Activated naive CD8-positive, alpha-beta T cell treated with anti-CD3 and anti-CD28 coated beads, Interleukin-2, amount 50 U/mL, for 24 hours (primary cell): Measurements from ENCODE around the gene RIC3.

Experiments used
- ATAC-seq: fragments of 150-1000 bp; cut with Tn5 transposase; one replicate; pipeline ENCODE4 v1.10.0; 2021
- DNase-seq: peaks from one replicate; pipeline ENCODE4 v3.0.0; 2021
- H3K27ac Mint-ChIP-seq: one replicate; pipeline ENCODE4 v1.8.0; 2021; ENCODE audit warnings: mild to moderate bottlenecking, mixed read lengths
- H3K27me3 Mint-ChIP-seq: one replicate; pipeline ENCODE4 v1.8.0; 2021; ENCODE audit warnings: mixed read lengths
- H3K36me3 Mint-ChIP-seq: one replicate; pipeline ENCODE4 v1.8.0; 2021; ENCODE audit warnings: low read depth, mixed read lengths
- H3K4me1 Mint-ChIP-seq: one replicate; pipeline ENCODE4 v1.8.0; 2021; ENCODE audit warnings: mixed read lengths
- H3K4me3 Mint-ChIP-seq: one replicate; pipeline ENCODE4 v1.8.0; 2021; ENCODE audit warnings: mild to moderate bottlenecking, moderate library complexity, mixed read lengths
- H3K9me3 Mint-ChIP-seq: one replicate; pipeline ENCODE4 v1.8.0; 2021; ENCODE audit warnings: mixed read lengths

Gene RIC3

DNA sequence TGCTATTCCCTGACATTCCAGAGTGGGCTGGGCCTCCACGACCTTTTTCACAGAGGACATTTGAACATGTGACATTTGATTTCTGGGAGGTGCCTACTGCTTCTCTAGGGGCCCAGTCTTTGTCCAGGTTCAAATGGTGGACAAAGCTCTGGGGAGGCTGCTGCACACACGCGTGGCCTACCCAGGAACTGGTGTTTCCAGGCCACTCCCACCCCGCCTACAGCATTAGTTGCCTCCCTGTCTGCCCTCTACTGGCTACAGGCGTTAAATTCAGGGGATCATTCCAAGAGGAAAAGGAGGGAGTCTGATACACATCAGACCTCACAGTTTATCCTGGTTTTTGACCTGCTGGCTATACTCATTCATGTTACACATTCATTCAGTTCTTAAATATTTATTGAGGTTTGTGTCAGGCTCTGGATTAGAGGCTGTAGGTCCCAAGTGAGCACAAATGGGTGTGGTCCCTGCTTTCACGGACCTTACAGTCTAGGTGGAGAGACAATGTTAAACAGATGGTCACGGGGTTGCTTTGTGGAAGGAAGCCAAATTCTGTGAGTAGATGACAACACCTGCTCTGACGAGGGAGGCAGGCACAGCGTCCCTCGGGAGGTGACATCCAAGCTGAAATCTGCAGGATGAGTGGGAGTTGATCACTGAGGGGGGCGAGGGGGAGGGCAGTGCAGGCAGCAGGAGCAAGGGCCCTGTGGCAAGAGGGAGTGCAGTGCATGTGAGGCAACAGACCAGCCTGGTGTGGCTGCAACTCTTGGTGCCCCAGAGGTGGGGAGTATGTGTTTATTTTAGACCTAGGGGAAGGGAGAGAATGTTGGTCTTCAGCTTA, 76.0 kb downstream of the RIC3 start:
- Mint-ChIP-seq H3K27ac (no peak overlapping the region), H3K4me3 (no peak overlapping the region), H3K4me1 (peaks cover 1% of the 10 kb centered on the region), H3K27me3 (no peaks in the 10 kb centered on the region), H3K36me3 (no peaks in the 10 kb centered on the region), H3K9me3 (no peaks in the 10 kb centered on the region)
- ATAC-seq (peak; percentile 56), DNase-seq (peak; percentile 59)

- Mint-ChIP-seq H3K27me3 (no peaks in the 10 kb centered on the region), H3K27ac (no peak overlapping the region), H3K36me3 (no peaks in the 10 kb centered on the region), H3K9me3 (no peaks in the 10 kb centered on the region), H3K4me3 (no peak overlapping the region), H3K4me1 (peaks cover 1% of the 10 kb centered on the region)
- ATAC-seq (no peak), DNase-seq (no peak)
Measured at GRCh38 chr11:8091721-8092120, 77.1 kb downstream of the RIC3 start.

- peak; percentile 9 for ATAC-seq
- Mint-ChIP-seq H3K27ac (no peak overlapping the region), H3K36me3 (no peaks in the 10 kb centered on the region), H3K4me3 (no peak overlapping the region), H3K9me3 (no peaks in the 10 kb centered on the region), H3K4me1 (peaks cover 1% of the 10 kb centered on the region), H3K27me3 (peaks cover 2% of the 10 kb centered on the region)
- DNase-seq: peak; percentile 39
Measured at GRCh38 chr11:8090756-8091155, 78.1 kb downstream of the RIC3 start.

DNA sequence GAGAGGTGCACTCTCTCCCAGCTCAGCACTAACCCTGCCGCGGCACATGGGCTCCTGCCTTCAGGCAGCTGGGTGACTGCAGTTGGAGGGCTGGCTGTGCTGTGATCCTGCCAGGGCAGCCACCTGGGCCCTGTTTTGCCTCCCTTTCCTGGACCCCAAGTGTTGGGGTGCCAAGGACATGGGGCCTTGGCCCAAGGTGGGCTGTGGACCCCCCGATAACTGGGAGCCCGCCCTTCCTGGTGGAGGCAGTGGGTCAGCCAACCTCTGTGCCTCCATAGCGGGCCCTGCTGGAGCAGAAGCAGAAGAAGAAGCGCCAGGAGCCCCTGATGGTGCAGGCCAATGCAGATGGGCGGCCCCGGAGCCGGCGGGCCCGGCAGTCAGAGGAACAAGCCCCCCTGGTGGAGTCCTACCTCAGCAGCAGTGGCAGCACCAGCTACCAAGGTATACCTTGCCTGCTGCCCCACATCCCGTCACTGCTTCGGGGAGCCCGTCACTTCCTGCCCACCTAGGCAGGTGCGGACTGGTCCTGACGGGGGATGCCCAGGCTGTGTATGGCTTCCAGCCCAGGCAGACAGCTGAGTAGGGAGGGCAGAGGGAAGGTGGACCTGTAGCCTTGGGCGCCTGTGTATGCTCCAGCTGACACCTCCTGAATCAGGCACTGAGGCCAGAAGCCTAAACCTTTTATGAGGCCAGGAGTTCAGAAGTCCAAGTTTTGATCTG, 78.9 kb downstream of the RIC3 start:
- peaks cover 1% of the 10 kb centered on the region for H3K4me1 Mint-ChIP-seq
- no peaks in the 10 kb centered on the region for H3K9me3 Mint-ChIP-seq
- DNase-seq: no peak
- ATAC-seq: no peak
- no peak overlapping the region for H3K4me3 Mint-ChIP-seq
- no peaks in the 10 kb centered on the region for H3K36me3 Mint-ChIP-seq
- peaks cover 7% of the 10 kb centered on the region for H3K27me3 Mint-ChIP-seq
- no peak overlapping the region for H3K27ac Mint-ChIP-seq

- ATAC-seq (no peak), DNase-seq (no peak)
- H3K27ac Mint-ChIP-seq: no peak overlapping the region
- no peak overlapping the region for H3K4me3 Mint-ChIP-seq
- H3K36me3 Mint-ChIP-seq: no peaks in the 10 kb centered on the region
- H3K9me3 Mint-ChIP-seq: no peaks in the 10 kb centered on the region
- H3K4me1 Mint-ChIP-seq: peaks cover 1% of the 10 kb centered on the region
- H3K27me3 Mint-ChIP-seq: peaks cover 15% of the 10 kb centered on the region
Measured at GRCh38 chr11:8087756-8088155, 81.1 kb downstream of the RIC3 start.

- DNase-seq (no peak), ATAC-seq (no peak)
- Mint-ChIP-seq H3K27me3 (peaks cover 21% of the 10 kb centered on the region), H3K4me1 (peaks cover 1% of the 10 kb centered on the region), H3K36me3 (no peaks in the 10 kb centered on the region), H3K4me3 (no peak overlapping the region), H3K9me3 (no peaks in the 10 kb centered on the region), H3K27ac (no peak overlapping the region)
Measured at GRCh38 chr11:8087185-8087584, 81.6 kb downstream of the RIC3 start.

GRCh38 chr11:8086571-8086970, 82.3 kb downstream of the RIC3 start:
- DNase-seq (no peak), ATAC-seq (no peak)
- peaks cover 27% of the 10 kb centered on the region for H3K27me3 Mint-ChIP-seq
- H3K4me3 Mint-ChIP-seq: no peak overlapping the region
- H3K36me3 Mint-ChIP-seq: no peaks in the 10 kb centered on the region
- H3K4me1 Mint-ChIP-seq: peaks cover 4% of the 10 kb centered on the region
- H3K9me3 Mint-ChIP-seq: no peaks in the 10 kb centered on the region
- H3K27ac Mint-ChIP-seq: no peak overlapping the region

GRCh38 chr11:8086001-8086479, 82.8 kb downstream of the RIC3 start:
- Mint-ChIP-seq H3K4me3 (no peak overlapping the region), H3K4me1 (peaks cover 4% of the 10 kb centered on the region), H3K36me3 (no peaks in the 10 kb centered on the region), H3K27me3 (peaks cover 27% of the 10 kb centered on the region), H3K27ac (no peak overlapping the region), H3K9me3 (no peaks in the 10 kb centered on the region)
- ATAC-seq (no peak), DNase-seq (no peak)

GRCh38 chr11:8085011-8085645, 83.7 kb downstream of the RIC3 start:
- no peaks in the 10 kb centered on the region for H3K36me3 Mint-ChIP-seq
- H3K4me3 Mint-ChIP-seq: no peak overlapping the region
- H3K27me3 Mint-ChIP-seq: peaks cover 32% of the 10 kb centered on the region
- no peak for DNase-seq
- H3K27ac Mint-ChIP-seq: no peak overlapping the region
- no peak for ATAC-seq
- peaks cover 4% of the 10 kb centered on the region for H3K4me1 Mint-ChIP-seq
- no peaks in the 10 kb centered on the region for H3K9me3 Mint-ChIP-seq

DNA sequence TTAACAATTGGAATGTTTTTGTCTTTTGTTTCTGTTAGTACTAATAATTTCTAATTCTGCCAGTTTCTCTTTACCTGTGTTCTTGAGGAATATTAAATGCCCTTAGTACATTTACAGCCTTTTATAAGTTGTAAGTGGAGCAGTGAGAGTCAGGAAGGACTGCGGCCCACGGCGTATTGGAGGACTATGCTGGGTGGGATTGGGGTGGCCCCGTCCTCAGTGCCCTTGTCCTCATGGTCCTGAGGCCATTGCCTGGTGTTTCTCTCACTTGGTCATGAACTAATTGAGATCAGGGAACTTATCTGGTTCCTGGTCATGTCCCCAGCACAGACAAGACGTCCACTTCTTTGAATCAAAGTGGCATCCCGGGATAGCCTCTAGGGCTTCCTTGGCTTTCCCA, 84.5 kb downstream of the RIC3 start:
- no peak for ATAC-seq

GRCh38 chr11:8083871-8084281, 84.9 kb downstream of the RIC3 start:
- no peak overlapping the region for H3K4me3 Mint-ChIP-seq
- H3K9me3 Mint-ChIP-seq: no peaks in the 10 kb centered on the region
- H3K36me3 Mint-ChIP-seq: no peaks in the 10 kb centered on the region
- H3K27me3 Mint-ChIP-seq: peaks cover 38% of the 10 kb centered on the region
- DNase-seq: no peak
- ATAC-seq: no peak
- no peak overlapping the region for H3K27ac Mint-ChIP-seq
- H3K4me1 Mint-ChIP-seq: peaks cover 4% of the 10 kb centered on the region

More for the DNA sequence above, 84.5 kb downstream of the RIC3 start:
- H3K36me3 Mint-ChIP-seq: no peaks in the 10 kb centered on the region
- H3K4me3 Mint-ChIP-seq: no peak overlapping the region
- peaks cover 36% of the 10 kb centered on the region for H3K27me3 Mint-ChIP-seq
- DNase-seq: no peak
- peaks cover 4% of the 10 kb centered on the region for H3K4me1 Mint-ChIP-seq
- no peaks in the 10 kb centered on the region for H3K9me3 Mint-ChIP-seq
- H3K27ac Mint-ChIP-seq: no peak overlapping the region

- no peak overlapping the region for H3K4me3 Mint-ChIP-seq
Measured at GRCh38 chr11:8083088-8083395, 85.8 kb downstream of the RIC3 start.

GRCh38 chr11:8082391-8083087, 86.3 kb downstream of the RIC3 start:
- no peak overlapping the region for H3K4me3 Mint-ChIP-seq
- peaks cover 39% of the 10 kb centered on the region for H3K27me3 Mint-ChIP-seq
- DNase-seq: no peak
- no peak overlapping the region for H3K27ac Mint-ChIP-seq
- H3K36me3 Mint-ChIP-seq: no peaks in the 10 kb centered on the region
- peaks cover 4% of the 10 kb centered on the region for H3K4me1 Mint-ChIP-seq
- no peaks in the 10 kb centered on the region for H3K9me3 Mint-ChIP-seq
- ATAC-seq: no peak

More at GRCh38 chr11:8083088-8083395, 85.8 kb downstream of the RIC3 start:
- peaks cover 38% of the 10 kb centered on the region for H3K27me3 Mint-ChIP-seq
- no peak overlapping the region for H3K27ac Mint-ChIP-seq
- no peaks in the 10 kb centered on the region for H3K9me3 Mint-ChIP-seq
- H3K36me3 Mint-ChIP-seq: no peaks in the 10 kb centered on the region
- DNase-seq (no peak), ATAC-seq (no peak)
- H3K4me1 Mint-ChIP-seq: peaks cover 4% of the 10 kb centered on the region

GRCh38 chr11:8081591-8082250, 87.1 kb downstream of the RIC3 start:
- Mint-ChIP-seq H3K4me3 (peak overlapping the region; percentile 51), H3K27ac (no peak overlapping the region), H3K4me1 (peaks cover 4% of the 10 kb centered on the region), H3K9me3 (no peaks in the 10 kb centered on the region), H3K27me3 (peaks cover 45% of the 10 kb centered on the region), H3K36me3 (no peaks in the 10 kb centered on the region)
- DNase-seq (no peak), ATAC-seq (peak; percentile 8)
